Small intestine (tissue), 7 donors: ENCODE measurements around the gene ONECUT1. TPM values are rescaled to one million over a fixed set of nuclear protein-coding genes. Genes with fewer than 3 reads are reported as not detected.

Experiments used
- DNase-seq, 2 donors: peaks; one replicate each; pipeline versions ENCODE4 v3.0.0 to v3.0.0-alpha.2; 2013
- FAIRE-seq: peaks from 2 replicates; lab custom pipeline; 2012; peaks lifted over from hg19 to GRCh38; lab: Jason Lieb, UNC
- H3K27ac ChIP-seq, 3 donors: one replicate each; pipeline ENCODE4 v1.5.1; 2013; ENCODE audit warnings: low read length in 2 of 3, mild to moderate bottlenecking in 2 of 3, control low read depth in 1 of 3, inconsistent platforms in 1 of 3, low read depth in 1 of 3, moderate library complexity in 1 of 3
- H3K27me3 ChIP-seq, 3 donors: one replicate each; pipeline ENCODE4 v1.6.1; 2013; ENCODE audit warnings: low read length in 3 of 3, inconsistent platforms in 1 of 3; ENCODE audit not compliant: control insufficient read depth in 3 of 3, insufficient read depth in 3 of 3
- H3K36me3 ChIP-seq, 3 donors: one replicate each; pipeline ENCODE4 v1.6.1; 2013; ENCODE audit warnings: low read length in 3 of 3, inconsistent platforms in 1 of 3, low read depth in 1 of 3, mild to moderate bottlenecking in 1 of 3, moderate library complexity in 1 of 3; ENCODE audit not compliant: control insufficient read depth in 3 of 3, insufficient read depth in 2 of 3
- H3K4me1 ChIP-seq, 3 donors: one replicate each; pipeline ENCODE4 v1.6.1; 2013; ENCODE audit warnings: low read length in 2 of 3, inconsistent platforms in 1 of 3, low read depth in 1 of 3, mild to moderate bottlenecking in 1 of 3, moderate library complexity in 1 of 3; ENCODE audit not compliant: control insufficient read depth in 3 of 3, insufficient read depth in 2 of 3
- H3K4me3 ChIP-seq, 3 donors: one replicate each; pipeline ENCODE4 v1.5.1; 2013; ENCODE audit warnings: low read length in 3 of 3, control low read depth in 1 of 3, inconsistent platforms in 1 of 3, low read depth in 1 of 3, mild to moderate bottlenecking in 1 of 3, moderate library complexity in 1 of 3
- H3K9me3 ChIP-seq, 2 donors: one replicate each; pipeline ENCODE4 v1.6.1; 2013; ENCODE audit warnings: low read depth in 1 of 2, low read length in 1 of 2; ENCODE audit not compliant: control insufficient read depth in 2 of 2, insufficient read depth in 1 of 2
- WGBS, 3 donors: extraction: QIAGEN DNeasy Blood & Tissue Kit; methylation state at CpG; one replicate each; pipeline ENCODE4 v1.1.7; 2013; 5-methylcytosine and 5-hydroxymethylcytosine counted together
- polyA plus RNA-seq, 4 donors: library from polyadenylated mRNA; stranded (reverse) in 3 of 4; unstranded in 1 of 4; fragments of 200-250 nt in 3 of 4; fragments of 120-200 nt in 1 of 4; gene quantifications; one replicate each; pipeline versions ENCODE4 v1.2.1 to v1.2.3, GENCODE V29; 2013
- donor health status: healthy with polysubstance abuse.
- donor health status: control.
- donor health status: control.
- donor health status: Bipolar disorder and iron deficiency.
- donor health status: healthy.

ONECUT1 gene
- polyA plus RNA-seq, 4 donors = not detected

DNA sequence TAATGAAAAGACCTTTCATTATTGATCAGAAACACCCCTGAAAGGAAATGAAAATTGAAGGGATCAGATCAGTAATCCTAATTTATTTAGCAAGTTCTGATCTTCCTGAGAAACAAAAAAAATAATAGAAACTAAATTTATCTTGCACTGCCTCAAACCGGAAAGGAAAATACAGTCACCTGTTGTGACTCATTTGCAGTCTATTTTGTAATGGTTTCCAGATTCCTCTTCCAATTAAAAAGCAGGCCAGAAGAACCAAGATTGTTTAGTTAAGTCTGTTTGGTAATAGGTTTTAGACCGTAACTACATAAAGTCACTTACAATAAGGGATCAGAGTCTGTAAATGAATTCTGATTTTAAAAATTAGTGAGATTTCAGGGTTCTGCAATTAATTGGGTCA, 61.2 kb downstream of the ONECUT1 start:
- H3K9me3 ChIP-seq = no peaks in the 10 kb centered on the region
- H3K4me1 ChIP-seq = no peaks in the 10 kb centered on the region
- WGBS, 3 donors = 77 to 78% (median 77%) methylated on average over 2 of the region's 2 CpGs
- H3K27ac ChIP-seq = no peak overlapping the region
- DNase-seq (no peak), FAIRE-seq (no peak)
- H3K36me3 ChIP-seq = no peaks in the 10 kb centered on the region
- no peak overlapping the region for H3K4me3 ChIP-seq
- peaks cover 0 to 3% (median 0%) of the 10 kb centered on the region in 3 donors for H3K27me3 ChIP-seq

DNA sequence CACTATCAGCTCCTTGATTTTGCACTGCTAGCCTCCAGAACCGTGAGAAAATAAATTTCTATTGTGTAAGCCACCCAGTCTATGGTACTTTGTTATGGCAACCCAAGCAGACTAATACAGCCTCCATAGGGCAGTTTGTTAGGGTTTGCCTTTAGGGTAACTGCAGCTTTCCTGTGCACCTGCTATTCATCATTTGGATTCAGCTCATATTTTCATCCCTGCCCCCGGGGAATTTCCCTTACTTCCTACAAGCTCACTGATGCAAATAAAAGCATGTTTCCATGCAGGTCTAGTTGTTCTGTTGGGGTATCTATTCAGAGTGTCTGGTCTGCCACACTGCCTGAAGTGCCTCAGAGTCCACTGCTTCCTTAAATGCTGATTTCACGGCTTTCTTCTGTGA, 62.3 kb downstream of the ONECUT1 start:
- H3K27me3 ChIP-seq = peaks cover 0 to 3% (median 0%) of the 10 kb centered on the region in 3 donors
- FAIRE-seq (no peak), DNase-seq (no peak)
- 68 to 83% (median 68%) methylated on average over 3 of the region's 3 CpGs for WGBS, 3 donors
- no peaks in the 10 kb centered on the region for H3K9me3 ChIP-seq
- no peak overlapping the region for H3K27ac ChIP-seq
- H3K4me1 ChIP-seq = no peaks in the 10 kb centered on the region
- H3K4me3 ChIP-seq = no peak overlapping the region
- H3K36me3 ChIP-seq = no peaks in the 10 kb centered on the region

DNA sequence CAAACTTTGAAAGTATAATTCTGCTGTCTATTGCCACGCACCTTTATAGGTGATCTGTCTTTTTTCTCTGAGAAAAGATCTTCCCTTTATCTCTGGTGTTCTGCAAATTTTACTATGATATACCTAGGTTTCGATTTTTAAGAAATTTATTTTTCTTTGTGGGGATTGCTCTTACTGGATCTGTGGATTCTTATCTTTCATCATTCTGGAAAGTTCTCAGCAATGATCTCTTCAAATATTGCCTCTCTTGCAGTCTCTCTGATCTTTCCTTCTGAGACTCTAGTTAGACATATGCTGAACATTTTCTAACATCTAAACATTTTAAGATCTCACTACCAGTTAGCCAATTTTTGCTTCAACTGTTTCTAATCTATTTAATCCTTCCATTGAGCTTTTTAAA, 63.9 kb downstream of the ONECUT1 start:
- no peaks in the 10 kb centered on the region for H3K4me1 ChIP-seq
- H3K27me3 ChIP-seq = peaks cover 0 to 3% (median 0%) of the 10 kb centered on the region in 3 donors
- FAIRE-seq (no peak), DNase-seq (no peak)
- H3K9me3 ChIP-seq = no peaks in the 10 kb centered on the region
- no peak overlapping the region for H3K4me3 ChIP-seq
- 85 to 91% (median 91%) methylated on average over 2 of the region's 2 CpGs for WGBS, 3 donors
- no peak overlapping the region for H3K27ac ChIP-seq
- H3K36me3 ChIP-seq = no peaks in the 10 kb centered on the region

DNA sequence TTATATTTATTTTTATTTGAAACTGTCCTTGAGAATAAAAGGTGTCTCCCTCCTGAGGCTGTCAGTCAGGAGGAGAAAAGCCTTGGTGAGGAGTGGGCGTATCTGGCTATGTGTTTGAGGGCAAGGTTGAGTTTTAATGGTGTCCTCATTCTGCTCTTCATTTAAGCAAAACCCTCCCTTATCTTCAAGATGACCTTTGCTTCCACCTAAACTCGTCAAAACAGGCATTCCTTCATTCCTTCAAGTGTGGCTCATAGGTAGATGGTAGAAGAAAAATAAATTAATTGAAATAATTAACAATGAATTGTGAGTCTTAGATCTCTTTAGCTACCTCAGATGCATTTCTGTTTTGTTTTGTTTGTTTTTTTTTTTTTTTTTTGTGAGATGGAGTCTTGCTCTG, 71.6 kb downstream of the ONECUT1 start:
- H3K4me1 ChIP-seq = no peaks in the 10 kb centered on the region
- no peak overlapping the region for H3K4me3 ChIP-seq
- no peak overlapping the region for H3K27ac ChIP-seq
- no peaks in the 10 kb centered on the region for H3K36me3 ChIP-seq
- FAIRE-seq (no peak), DNase-seq (no peak)
- H3K9me3 ChIP-seq = no peaks in the 10 kb centered on the region
- peaks cover 0 to 2% (median 0%) of the 10 kb centered on the region in 3 donors for H3K27me3 ChIP-seq
- WGBS, 3 donors = 20 to 60% (median 35%) methylated on average over 2 of the region's 2 CpGs

DNA sequence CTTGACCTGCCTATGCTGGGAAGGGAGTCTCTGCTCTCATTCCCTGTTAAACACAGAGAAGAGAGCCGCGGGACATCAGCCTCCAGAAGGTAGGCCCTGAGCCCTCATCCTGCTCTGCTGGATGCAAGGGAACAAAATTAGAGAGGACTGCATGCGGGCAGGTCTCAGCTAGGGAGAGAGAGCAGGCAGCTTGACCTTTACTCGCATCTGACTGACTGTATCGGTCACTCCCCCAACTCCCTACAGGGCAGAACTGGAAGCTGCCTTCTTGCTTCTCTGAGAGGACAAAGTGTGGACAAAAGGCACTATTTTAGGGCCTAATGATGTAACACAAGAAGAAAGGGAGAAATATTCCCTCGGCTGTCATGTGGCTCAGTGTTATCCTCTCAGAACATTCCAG, 72.2 kb downstream of the ONECUT1 start:
- no peak for FAIRE-seq
- WGBS, 3 donors = 84 to 91% (median 88%) methylated on average over 6 of the region's 6 CpGs

DNA sequence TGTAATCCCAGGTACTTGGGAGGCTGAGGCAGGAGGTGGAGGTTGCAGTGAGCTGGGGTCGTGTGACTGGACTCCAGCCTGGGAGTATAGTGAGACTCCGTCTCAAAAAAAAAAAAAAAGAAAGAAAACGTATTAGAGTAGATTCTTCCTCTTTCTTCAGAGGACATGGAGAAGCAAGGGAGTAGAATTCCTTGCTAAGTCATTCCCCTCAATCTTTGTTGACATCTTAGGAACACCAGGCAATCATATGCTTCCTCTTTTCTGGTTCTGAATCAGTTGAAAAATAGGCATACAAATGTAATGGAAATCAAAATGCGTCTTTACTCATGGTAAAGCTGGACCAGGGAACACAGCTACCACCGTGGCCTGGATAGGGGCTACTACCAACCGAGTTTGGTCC, 72.7 kb downstream of the ONECUT1 start:
- Histone ChIP-seq H3K27me3 (peaks cover 0 to 2% (median 0%) of the 10 kb centered on the region in 3 donors), H3K4me3 (no peak overlapping the region), H3K9me3 (no peaks in the 10 kb centered on the region), H3K4me1 (no peaks in the 10 kb centered on the region), H3K27ac (no peak overlapping the region), H3K36me3 (no peaks in the 10 kb centered on the region)
- WGBS, 3 donors = 84 to 90% (median 85%) methylated on average over 6 of the region's 6 CpGs
- no peak for DNase-seq
- no peak for FAIRE-seq

More for the DNA sequence above, 72.2 kb downstream of the ONECUT1 start:
- Histone ChIP-seq H3K9me3 (no peaks in the 10 kb centered on the region), H3K27me3 (peaks cover 0 to 2% (median 0%) of the 10 kb centered on the region in 3 donors), H3K36me3 (no peaks in the 10 kb centered on the region), H3K27ac (no peak overlapping the region), H3K4me1 (no peaks in the 10 kb centered on the region), H3K4me3 (no peak overlapping the region)
- DNase-seq = no peak

DNA sequence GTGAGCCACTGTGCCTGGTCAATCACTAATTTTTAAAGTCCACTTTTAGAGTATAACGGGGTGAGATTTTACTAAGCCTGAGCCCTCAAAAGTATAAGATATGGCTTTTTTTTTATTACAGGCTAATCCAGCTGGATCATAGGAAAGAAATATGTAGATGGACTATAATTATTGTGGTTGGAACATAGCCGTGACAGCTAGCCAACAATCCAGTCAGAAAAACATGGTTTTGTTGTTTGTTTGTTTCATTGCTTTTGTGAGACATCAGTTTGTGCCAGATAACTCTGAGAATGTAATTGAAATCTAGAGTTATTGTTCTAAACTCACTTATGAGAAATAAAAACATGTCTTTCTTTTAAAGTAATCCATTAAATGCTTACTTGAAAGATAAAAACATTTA, 73.6 kb downstream of the ONECUT1 start:
- H3K27me3 ChIP-seq = peaks cover 0 to 2% (median 0%) of the 10 kb centered on the region in 3 donors
- no peak for FAIRE-seq
- whole genome bisulfite sequencing, 3 donors = 74 to 88% (median 75%) methylated on average over 2 of the region's 2 CpGs

DNA sequence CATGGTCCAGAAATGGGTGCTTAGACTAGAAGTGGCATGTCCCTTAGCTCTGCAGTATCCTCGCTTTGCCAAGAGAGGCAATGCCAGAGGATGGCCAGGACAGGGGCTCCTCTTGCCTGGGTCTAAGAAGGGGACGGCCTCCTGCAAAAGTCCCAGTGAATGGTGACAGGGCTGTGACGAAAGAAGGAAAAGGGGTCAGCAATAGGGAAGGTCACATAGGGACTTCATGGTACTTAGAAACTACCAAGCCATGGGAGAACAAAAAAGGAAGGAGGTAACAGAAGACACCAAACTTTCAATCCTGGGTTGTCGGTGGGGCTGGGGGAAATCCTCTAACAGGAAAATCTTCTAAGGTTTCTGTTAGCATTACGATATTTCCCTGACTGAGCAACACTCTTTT, 74.7 kb downstream of the ONECUT1 start:
- no peaks in the 10 kb centered on the region for H3K27me3 ChIP-seq
- no peak for DNase-seq
- no peak overlapping the region for H3K27ac ChIP-seq
- WGBS, 3 donors = 76 to 83% (median 78%) methylated on average over 5 of the region's 5 CpGs
- no peaks in the 10 kb centered on the region for H3K4me1 ChIP-seq
- H3K4me3 ChIP-seq = no peak overlapping the region
- FAIRE-seq = no peak
- no peaks in the 10 kb centered on the region for H3K9me3 ChIP-seq
- no peaks in the 10 kb centered on the region for H3K36me3 ChIP-seq

More for the DNA sequence above, 73.6 kb downstream of the ONECUT1 start:
- Histone ChIP-seq H3K4me1 (no peaks in the 10 kb centered on the region), H3K9me3 (no peaks in the 10 kb centered on the region), H3K36me3 (no peaks in the 10 kb centered on the region), H3K27ac (no peak overlapping the region), H3K4me3 (no peak overlapping the region)
- DNase-seq = no peak

DNA sequence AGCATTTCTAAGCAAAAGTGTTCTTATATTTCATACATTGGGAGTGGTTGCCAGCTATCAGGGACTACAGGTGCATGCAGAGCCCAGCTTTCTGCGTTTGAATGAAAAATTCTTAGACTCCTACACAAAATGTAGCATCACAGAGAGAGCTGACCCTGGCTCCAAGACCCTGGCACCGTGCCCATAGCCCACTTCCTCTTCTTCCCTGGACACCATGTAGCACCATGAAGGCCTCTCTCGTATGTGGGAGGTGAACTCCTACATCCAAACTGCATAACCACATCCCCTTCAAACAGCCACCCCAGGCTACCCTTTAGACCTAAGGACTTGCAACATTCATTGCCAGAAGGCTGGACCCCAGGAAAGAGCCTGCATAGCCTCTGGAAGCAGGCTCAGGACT, 75.2 kb downstream of the ONECUT1 start:
- WGBS, 3 donors = 53 to 72% (median 63%) methylated on average over 3 of the region's 3 CpGs
- Histone ChIP-seq H3K27ac (no peak overlapping the region), H3K9me3 (no peaks in the 10 kb centered on the region), H3K36me3 (no peaks in the 10 kb centered on the region), H3K4me1 (no peaks in the 10 kb centered on the region), H3K4me3 (no peak overlapping the region), H3K27me3 (no peaks in the 10 kb centered on the region)
- DNase-seq (no peak), FAIRE-seq (no peak)
